ENCODE measurements around the gene AASDH.

Gene AASDH

DNA sequence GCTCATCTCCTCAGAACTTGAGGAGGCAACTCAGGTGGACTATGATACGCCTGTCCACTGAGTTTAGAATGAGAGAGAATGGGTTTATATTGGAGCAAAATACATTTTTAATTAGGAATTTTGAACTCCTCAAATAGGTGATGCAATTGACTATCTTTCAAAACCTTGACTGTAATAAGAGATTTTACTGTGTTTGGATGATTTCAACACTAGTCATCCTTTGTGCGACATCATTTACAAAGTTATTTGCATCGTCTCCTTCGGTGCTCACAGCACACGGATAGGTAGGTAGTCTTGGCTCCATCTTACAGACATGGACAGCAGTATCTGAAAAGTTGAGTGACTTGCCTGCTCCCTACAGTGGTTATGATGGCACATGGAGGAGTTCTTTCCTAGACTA, 67.0 kb downstream of the AASDH start:
- TF ChIP-seq, protein P1, sequence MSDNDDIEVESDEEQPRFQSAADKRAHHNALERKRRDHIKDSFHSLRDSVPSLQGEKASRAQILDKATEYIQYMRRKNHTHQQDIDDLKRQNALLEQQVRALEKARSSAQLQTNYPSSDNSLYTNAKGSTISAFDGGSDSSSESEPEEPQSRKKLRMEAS (IDR thresholded peaks at IDR 0.05; ENCODE audit: low read depth, low read length): no peak
- TF ChIP-seq POLR2A (IDR thresholded peaks at IDR 0.05; ENCODE audit: extremely low read depth, insufficient read length) (no peak), MYC (IDR thresholded peaks at IDR 0.05; ENCODE audit: low read depth, low read length) (no peak)
- TF ChIP-seq, protein P2, sequence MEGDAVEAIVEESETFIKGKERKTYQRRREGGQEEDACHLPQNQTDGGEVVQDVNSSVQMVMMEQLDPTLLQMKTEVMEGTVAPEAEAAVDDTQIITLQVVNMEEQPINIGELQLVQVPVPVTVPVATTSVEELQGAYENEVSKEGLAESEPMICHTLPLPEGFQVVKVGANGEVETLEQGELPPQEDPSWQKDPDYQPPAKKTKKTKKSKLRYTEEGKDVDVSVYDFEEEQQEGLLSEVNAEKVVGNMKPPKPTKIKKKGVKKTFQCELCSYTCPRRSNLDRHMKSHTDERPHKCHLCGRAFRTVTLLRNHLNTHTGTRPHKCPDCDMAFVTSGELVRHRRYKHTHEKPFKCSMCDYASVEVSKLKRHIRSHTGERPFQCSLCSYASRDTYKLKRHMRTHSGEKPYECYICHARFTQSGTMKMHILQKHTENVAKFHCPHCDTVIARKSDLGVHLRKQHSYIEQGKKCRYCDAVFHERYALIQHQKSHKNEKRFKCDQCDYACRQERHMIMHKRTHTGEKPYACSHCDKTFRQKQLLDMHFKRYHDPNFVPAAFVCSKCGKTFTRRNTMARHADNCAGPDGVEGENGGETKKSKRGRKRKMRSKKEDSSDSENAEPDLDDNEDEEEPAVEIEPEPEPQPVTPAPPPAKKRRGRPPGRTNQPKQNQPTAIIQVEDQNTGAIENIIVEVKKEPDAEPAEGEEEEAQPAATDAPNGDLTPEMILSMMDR (IDR thresholded peaks at IDR 0.05; ENCODE audit: low read depth, low read length): no peak
- DNase-seq (ENCODE audit: low read depth): no peak
- H3K4me3 ChIP-seq (ENCODE audit: low read depth, low read length): no peak overlapping the region

DNA sequence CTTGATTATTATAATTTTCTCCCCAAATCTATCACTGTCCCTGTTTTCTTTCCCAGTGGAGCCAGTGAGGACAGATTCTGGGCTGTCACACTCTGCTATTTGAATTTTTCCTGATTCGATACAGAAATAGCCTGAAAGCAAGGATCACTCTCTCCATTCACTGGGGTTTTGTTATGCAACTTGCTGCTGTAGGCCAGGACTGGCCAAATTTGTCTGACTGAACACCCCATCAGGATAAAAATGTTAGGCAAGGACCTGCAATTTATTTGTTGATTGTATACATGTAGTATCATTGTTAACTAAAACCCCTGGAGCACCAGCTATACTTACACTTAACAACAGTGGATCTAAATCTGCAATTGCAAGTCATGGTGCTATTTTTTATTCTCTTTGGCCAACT, 68.7 kb downstream of the AASDH start:
- H3K4me3 ChIP-seq (ENCODE audit: low read depth, low read length): no peak overlapping the region
- DNase-seq (ENCODE audit: low read depth): no peak
- TF ChIP-seq, protein P2 (IDR thresholded peaks at IDR 0.05; ENCODE audit: low read depth, low read length): no peak
- TF ChIP-seq, protein P1 (IDR thresholded peaks at IDR 0.05; ENCODE audit: low read depth, low read length): no peak

DNA sequence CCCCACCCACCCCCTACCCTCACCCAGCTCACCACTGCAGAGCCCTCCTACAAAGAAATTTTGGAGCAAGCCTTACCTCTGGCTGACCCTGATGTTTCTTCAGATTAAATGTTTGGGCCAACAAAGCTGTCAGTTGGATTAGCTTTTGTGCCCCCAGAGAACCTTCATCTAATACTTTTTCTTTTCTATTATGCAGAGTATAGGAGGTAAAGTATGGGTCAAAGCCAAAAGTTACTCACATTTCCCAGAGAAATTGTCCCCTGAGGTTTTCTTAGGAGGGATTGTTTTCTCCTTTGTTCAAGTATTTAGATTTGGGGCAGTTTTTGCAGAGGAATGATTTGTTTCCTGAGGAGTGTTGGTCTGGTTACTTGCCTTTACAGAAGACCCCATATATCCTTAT, 69.5 kb downstream of the AASDH start:
- TF ChIP-seq, protein P1 (IDR thresholded peaks at IDR 0.05; ENCODE audit: low read depth, low read length): no peak
- TF ChIP-seq, protein P2 (IDR thresholded peaks at IDR 0.05; ENCODE audit: low read depth, low read length): no peak
- TF ChIP-seq MYC (IDR thresholded peaks at IDR 0.05; ENCODE audit: low read depth, low read length) (no peak), POLR2A (IDR thresholded peaks at IDR 0.05; ENCODE audit: extremely low read depth, insufficient read length) (no peak)
- H3K4me3 ChIP-seq (ENCODE audit: low read depth, low read length): no peak overlapping the region
- DNase-seq (ENCODE audit: low read depth): no peak

DNA sequence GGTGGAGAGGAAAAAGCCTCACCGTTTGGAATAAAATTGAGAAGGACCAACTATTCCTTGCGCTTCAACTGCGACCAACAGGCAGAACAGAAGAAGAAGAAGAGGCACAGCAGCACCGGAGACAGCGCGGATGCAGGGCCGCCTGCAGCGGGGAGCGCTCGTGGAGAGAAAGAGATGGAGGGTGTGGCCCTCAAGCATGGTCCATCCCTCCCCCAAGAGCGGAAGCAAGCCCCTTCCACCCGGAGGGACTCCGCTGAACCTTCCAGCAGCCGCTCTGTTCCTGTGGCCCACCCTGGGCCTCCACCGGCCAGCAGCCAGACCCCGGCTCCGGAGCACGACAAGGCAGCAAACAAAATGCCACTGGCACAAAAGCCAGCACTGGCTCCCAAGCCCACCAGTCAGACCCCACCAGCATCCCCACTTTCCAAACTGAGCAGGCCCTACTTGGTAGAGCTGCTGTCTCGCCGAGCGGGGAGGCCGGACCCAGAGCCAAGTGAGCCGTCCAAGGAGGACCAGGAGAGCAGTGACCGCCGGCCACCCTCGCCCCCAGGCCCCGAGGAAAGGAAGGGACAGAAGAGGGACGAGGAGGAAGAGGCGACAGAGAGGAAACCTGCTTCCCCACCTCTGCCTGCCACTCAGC, 71.2 kb downstream of the AASDH start:
- TF ChIP-seq MYC (IDR thresholded peaks at IDR 0.05; ENCODE audit: low read depth, low read length) (no peak), POLR2A (IDR thresholded peaks at IDR 0.05; ENCODE audit: extremely low read depth, insufficient read length) (no peak)
- TF ChIP-seq, protein P1 (IDR thresholded peaks at IDR 0.05; ENCODE audit: low read depth, low read length): no peak
- TF ChIP-seq, protein P2 (IDR thresholded peaks at IDR 0.05; ENCODE audit: low read depth, low read length): no peak
- no peak overlapping the region for H3K4me3 ChIP-seq (ENCODE audit: low read depth, low read length)
- no peak for DNase-seq (ENCODE audit: low read depth)

DNA sequence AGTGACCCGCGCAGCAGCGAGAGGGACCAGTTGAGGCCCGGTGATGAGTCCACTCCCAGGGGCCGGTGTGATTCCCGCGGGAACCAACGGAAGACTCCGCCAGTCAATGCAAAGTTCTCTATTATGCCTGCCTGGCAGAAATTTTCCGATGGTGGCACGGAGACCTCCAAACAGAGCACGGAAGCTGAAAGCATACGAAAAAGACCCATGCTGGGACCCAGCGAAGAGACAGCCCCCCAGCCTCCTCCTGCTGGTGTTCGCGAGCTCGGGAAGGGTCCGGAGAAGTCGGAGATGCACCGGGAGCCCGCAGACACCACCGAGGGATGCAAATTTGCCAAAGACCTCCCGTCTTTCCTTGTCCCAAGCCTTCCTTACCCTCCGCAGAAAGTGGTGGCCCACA, 71.7 kb downstream of the AASDH start:
- no peak for DNase-seq (ENCODE audit: low read depth)
- H3K4me3 ChIP-seq (ENCODE audit: low read depth, low read length): no peak overlapping the region
- TF ChIP-seq MYC (IDR thresholded peaks at IDR 0.05; ENCODE audit: low read depth, low read length) (no peak), POLR2A (IDR thresholded peaks at IDR 0.05; ENCODE audit: extremely low read depth, insufficient read length) (no peak)
- TF ChIP-seq, protein P2 (IDR thresholded peaks at IDR 0.05; ENCODE audit: low read depth, low read length): no peak
- TF ChIP-seq, protein P1 (IDR thresholded peaks at IDR 0.05; ENCODE audit: low read depth, low read length): no peak
